GM19452 (cell line): ENCODE results near the gene VPS26A.
"Not testable (repeated sequence)": the region's sequence is repeated elsewhere in the genome, so short reads cannot be mapped to it uniquely, and the experiment has no call there.

Source experiments
- ATAC-seq: cut with Tn5 transposase; IDR thresholded peaks from one replicate; pipeline ENCODE4 v1.9.1; 2021; ENCODE audit not compliant: unreplicated experiment

The VPS26A gene

GRCh38 chr10:69102440-69102839 is 21.5 kb upstream of the VPS26A start:
- ATAC-seq = no peak

GRCh38 chr10:69103784-69104183 is 20.2 kb upstream of the VPS26A start:
- no peak for ATAC-seq

DNA sequence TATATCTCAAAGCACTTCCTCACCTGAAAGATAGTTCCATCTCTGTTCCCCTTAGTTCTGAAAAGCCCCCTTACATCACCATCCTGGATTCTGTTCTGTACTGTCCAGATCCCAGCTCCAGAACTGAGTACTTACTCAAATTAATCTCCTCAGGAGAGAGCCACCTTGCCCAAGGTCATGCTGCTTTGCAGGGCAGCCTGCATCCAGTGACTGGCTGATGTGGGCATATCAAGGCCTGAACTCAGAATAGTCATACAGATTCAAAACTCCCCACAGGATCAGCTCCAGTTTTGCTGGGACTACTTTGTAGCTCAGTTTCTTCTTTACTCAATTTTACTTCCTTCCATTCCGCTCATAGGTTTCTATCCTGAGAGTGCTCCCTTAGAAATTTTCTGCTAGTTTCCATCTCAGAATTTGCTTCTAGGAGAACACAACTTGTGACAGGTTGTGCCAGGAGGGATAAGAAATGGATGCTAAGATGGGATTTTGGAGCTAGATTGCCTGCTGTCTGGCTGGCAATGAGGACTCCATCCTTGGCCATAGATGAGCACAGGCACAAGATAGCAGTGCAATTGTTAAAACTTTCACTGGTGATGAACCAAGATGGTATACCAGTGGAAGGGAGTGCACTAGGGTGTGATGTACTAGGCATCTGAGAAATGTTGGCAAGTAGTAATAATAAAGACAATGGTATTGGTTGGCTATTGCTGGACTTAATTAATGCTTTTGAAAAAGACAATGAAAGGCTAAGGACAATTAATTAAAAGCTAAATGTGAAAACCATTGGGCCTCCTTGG is 18.8 kb upstream of the VPS26A start:
- no peak for ATAC-seq

DNA sequence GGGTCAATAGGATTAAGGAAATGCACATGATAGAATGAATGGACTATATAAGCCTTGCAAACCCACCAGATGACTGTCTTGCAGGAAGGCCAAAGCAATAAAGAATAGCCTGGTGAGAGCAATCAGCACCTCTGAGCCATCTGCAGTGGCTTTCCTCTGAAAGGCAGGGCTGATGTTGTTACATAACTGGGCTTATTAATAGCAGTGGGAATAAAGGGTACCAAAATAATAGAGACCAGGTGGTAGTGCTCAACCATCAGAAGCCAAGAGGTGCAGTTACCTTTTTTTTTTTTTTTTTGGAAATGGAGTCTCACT is 16.8 kb upstream of the VPS26A start:
- ATAC-seq = no peak

DNA sequence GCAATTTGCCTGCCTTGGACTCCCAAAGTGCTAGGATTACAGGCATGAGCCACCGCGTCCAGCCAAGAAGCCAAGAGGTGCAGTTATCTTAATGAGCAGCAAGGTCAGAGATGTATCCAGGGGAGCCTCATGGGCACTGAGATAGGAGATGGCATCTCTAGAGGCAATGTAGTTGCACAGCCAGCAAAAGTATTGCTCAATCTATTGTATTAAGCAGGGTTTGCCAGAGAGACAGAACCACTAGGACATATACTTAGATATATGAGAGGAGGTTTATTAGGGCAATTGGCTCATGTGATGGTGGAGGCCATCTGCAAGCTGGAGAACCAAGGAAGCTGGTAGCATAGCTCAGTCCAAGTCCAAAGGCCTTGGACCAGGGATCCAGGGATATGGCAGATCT is 16.3 kb upstream of the VPS26A start:
- ATAC-seq = no peak

GRCh38 chr10:69119896-69120295 is 4.1 kb upstream of the VPS26A start:
- ATAC-seq = no peak

GRCh38 chr10:69123306-69123746 is 652 bp upstream of the VPS26A start:
- ATAC-seq = peak; percentile 17

- ATAC-seq = no peak
These were observed 738 bp downstream of the VPS26A start for GRCh38 chr10:69124563-69125268.

- no peak for ATAC-seq
These were observed 1.6 kb downstream of the VPS26A start for GRCh38 chr10:69125554-69125953.

DNA sequence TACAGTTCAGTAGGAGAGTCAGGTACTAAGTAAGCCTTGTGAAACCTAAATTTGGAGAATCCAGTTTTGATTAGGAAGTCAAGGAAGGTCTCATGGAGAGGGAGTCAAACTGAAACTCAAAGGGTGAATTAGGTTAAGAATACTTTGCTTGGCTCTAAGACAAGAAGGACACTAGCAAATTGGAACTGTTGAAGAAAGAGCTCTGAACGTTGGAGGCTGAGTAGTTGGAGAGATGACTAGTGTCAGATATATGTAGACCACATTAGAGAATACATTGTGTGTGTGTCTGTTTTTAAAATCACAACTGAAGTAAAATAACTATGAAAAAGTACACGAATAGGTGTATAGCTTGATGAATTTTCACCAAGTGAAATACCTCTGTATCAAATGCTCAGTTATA is 6.3 kb downstream of the VPS26A start:
- no peak for ATAC-seq

DNA sequence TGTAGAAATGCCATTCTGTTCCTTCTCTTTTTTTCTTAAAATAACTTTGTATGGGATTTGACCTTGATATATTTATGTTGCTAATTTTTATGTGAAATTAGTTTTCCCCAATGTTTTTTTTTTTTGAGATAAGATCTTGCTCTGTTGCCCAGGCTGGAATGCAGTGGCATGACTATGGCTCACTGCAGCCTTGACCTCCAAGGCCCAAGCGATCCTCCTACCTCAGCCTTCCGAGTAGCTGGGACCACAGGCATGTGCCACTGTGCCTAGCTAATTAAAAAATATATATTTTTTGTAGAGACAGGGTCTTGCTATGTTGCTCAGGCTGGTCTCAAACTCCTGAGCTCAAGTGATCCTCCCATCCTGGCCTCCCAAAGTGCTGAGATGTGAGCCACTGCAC is 16.0 kb downstream of the VPS26A start:
- no peak for ATAC-seq

DNA sequence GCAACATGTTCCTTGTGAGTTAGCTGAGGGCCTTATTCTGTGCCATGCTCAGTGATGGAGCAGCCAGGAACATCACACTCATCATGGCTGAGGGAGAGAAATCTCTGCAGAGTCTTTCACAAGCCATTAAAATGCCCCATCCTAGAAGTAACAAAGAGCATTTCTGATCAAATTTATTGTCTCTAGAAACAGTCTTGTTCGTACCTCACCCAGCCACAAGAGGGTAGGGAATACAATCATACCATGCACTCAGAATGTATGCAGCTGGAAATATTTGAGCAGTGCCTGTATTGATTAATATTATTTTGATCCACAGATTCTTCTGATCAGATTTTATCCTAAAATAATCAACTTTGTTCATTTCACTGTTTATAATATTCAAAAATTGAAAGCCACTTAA is 17.3 kb downstream of the VPS26A start:
- no peak for ATAC-seq

- not testable (repeated sequence) for ATAC-seq
These were observed 18.1 kb downstream of the VPS26A start for GRCh38 chr10:69142074-69142473.

DNA sequence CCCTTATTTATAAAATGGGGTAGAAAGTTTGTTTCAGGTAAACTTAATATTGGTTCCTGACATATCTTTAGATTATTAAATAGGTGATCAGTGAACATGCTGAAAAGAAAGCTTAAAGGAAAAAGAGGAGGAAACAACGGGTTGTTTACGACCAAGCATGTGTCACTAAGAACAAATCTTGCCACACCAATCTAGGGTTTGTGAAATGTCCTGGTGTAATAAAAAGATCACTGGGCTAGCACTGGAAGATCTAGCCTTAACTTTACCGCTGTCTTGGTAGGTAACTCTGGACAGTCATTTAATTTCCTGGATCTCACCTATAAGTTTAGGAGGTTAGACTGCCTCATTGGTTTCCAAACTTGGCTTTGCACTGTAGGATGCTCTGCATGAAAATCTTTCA is 19.0 kb downstream of the VPS26A start:
- ATAC-seq = no peak

- ATAC-seq = no peak
These were observed 21.4 kb downstream of the VPS26A start for GRCh38 chr10:69145329-69145728.

- ATAC-seq = no peak
These were observed 21.9 kb downstream of the VPS26A start for GRCh38 chr10:69145864-69146263.

GRCh38 chr10:69146759-69147158 is 22.8 kb downstream of the VPS26A start:
- no peak for ATAC-seq

DNA sequence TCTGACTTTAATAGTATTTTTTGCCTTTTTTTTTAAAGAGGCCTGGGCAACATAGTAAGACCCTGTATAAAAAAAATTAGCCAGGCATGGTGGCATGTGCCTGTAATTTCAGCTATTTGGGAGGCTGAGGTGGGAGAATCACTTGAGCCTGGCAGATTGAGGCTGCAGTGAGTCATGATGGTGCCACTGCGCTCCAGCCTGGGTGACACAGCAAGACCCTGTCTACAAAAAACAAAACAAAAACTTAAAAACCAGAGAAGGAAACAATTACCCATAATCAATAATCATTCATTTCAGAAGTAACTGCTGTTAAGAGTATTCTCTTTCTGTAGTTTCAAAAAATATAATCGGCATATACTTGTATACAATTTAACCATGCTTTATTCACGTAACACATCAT is 28.0 kb downstream of the VPS26A start:
- ATAC-seq = no peak

GRCh38 chr10:69153227-69153626 is 29.2 kb downstream of the VPS26A start:
- no peak for ATAC-seq

DNA sequence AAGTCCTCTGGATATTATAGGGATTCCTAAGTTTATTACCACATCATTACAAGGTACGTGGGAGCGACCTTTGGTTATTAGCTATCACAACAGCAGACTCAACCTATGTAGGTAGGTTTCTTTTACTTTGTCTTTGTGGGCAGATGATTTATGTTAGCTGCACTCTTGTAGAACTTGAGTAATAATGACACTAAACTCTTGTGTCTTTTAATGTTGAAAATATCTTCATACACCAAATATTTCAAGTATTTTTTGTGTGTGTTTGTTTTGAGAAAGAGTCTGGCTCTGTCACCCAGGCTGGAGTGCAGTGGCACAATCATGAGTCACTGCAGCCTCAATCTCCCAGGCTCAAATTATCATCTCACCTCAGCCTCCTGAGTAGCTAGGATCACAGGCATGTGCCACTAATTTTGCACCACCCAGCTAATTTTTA is 36.8 kb downstream of the VPS26A start:
- no peak for ATAC-seq

DNA sequence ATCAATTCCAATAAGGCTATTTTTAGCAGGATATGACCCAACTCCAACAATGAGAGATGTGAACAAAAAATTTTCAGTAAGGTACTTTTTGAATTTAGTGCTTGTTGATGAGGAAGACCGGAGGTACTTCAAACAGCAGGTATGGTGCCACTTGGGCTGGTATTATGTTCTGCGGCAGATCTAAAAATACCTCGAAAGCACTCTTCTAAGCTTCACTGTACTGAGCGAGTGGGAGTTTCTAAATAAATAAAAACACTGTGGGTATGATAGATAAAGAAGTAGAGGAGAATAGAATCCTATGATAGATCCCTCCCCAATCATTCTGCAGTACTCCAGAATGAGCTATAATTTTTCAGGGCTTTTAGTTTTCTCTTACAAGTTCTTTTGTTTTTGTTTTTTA is 44.5 kb downstream of the VPS26A start:
- ATAC-seq = no peak

GRCh38 chr10:69172241-69172982 is 48.4 kb downstream of the VPS26A start:
- no peak for ATAC-seq
